Heart left ventricle (tissue), 16 donors: ENCODE results near the gene ZNF576. TPM values are rescaled to one million over a fixed set of nuclear protein-coding genes. Genes with fewer than 3 reads are reported as not detected.
A peak's percentile ranks its signal among the peaks of the same experiment; 100 is the strongest.

Experiments used
- ATAC-seq, 4 donors: fragments of 200-7000 bp; cut with Tn5 transposase; one replicate each; pipeline ENCODE4 v1.9.1; 2020 to 2022; ENCODE audit warnings: moderate library complexity in 4 of 4, mild to moderate bottlenecking in 3 of 4, moderate number of reproducible peaks in 1 of 4
- DNase-seq, 5 donors: peaks; one replicate each; pipeline ENCODE4 v3.0.0-alpha.2; 2020
- H3K27ac ChIP-seq, 12 donors: fragments of 200-600 bp; sonication (generic) in 4 of 12; one replicate each; pipeline versions ENCODE4 v1.5.0 to v1.8.0; 2016 to 2022; ENCODE audit warnings: mild to moderate bottlenecking in 2 of 12
- H3K27me3 ChIP-seq, 9 donors: fragments of 200-600 bp; sonication (generic) in 2 of 9; one replicate each; pipeline versions ENCODE4 v1.5.1 to v1.8.0; 2016 to 2022; ENCODE audit warnings: mild to moderate bottlenecking in 3 of 9
- H3K36me3 ChIP-seq, 9 donors: fragments of 200-600 bp; sonication (generic) in 2 of 9; one replicate each; pipeline versions ENCODE4 v1.5.0 to v1.8.0; 2018 to 2022; ENCODE audit warnings: mild to moderate bottlenecking in 2 of 9
- H3K4me1 ChIP-seq, 12 donors: fragments of 200-600 bp; sonication (generic) in 4 of 12; one replicate each; pipeline versions ENCODE4 v1.5.0 to v1.8.0; 2016 to 2022; ENCODE audit warnings: mild to moderate bottlenecking in 3 of 12
- H3K4me3 ChIP-seq, 12 donors: fragments of 200-600 bp; sonication (generic) in 4 of 12; one replicate each; pipeline versions ENCODE4 v1.5.0 to v1.8.0; 2017 to 2022; ENCODE audit warnings: mild to moderate bottlenecking in 9 of 12, moderate library complexity in 4 of 12
- H3K9me3 ChIP-seq, 12 donors: fragments of 200-600 bp; sonication (generic) in 4 of 12; one replicate each; pipeline versions ENCODE4 v1.5.0 to v1.8.0; 2016 to 2022; ENCODE audit warnings: mild to moderate bottlenecking in 1 of 12
- CTCF ChIP-seq, 12 donors: fragments of 200-600 bp; sonication (generic) in 4 of 12; IDR thresholded peaks; one replicate each; pipeline versions ENCODE4 v1.5.0 to v1.8.0; 2018 to 2022; ENCODE audit warnings: antibody characterized with exemption in 12 of 12, mild to moderate bottlenecking in 5 of 12
- POLR2A ChIP-seq, 2 donors: fragments of 450-650 bp; IDR thresholded peaks; one replicate each; pipeline ENCODE4 v1.6.1; 2017; ENCODE audit warnings: antibody characterized with exemption in 2 of 2, mild to moderate bottlenecking in 2 of 2, moderate library complexity in 2 of 2
- whole genome bisulfite sequencing, 4 donors: extraction: QIAGEN DNeasy Blood & Tissue Kit in 2 of 4; methylation state at CpG; one replicate each; pipeline versions ENCODE4 v1.1.5 to v1.1.7; 2013 to 2018; 5-methylcytosine and 5-hydroxymethylcytosine counted together
- intact Hi-C, 10 donors: fragments of 100-400 bp; cut with DNase I; formaldehyde crosslinking; loops; one replicate each; pipeline versions ENCODE4 v1.11.1 to v1.14.2; 2022
- polyA plus RNA-seq, 2 donors: library from polyadenylated mRNA; stranded (reverse); fragments of 200-250 nt; gene quantifications; one replicate each; pipeline ENCODE4 v1.2.3, GENCODE V29; 2013
- total RNA-seq, 9 donors: library from RNA; depleted of rRNA in 2 of 9; stranded (reverse); fragments of >200 nt in 2 of 9; fragmentation: NEBNext Ultra II Directional in 3 of 9; extraction: Animal tissue kit (Norgen Biotek cat#: 25700) in 3 of 9; gene quantifications; one replicate each; pipeline versions ENCODE4 v1.1.0 to v1.2.4, GENCODE V29; 2016 to 2023
- donor health status: ischemic (EF 13 %, LVEDD 7.1; RV severe dilation, severe dysfunction).
- donor health status: healthy with polysubstance abuse.
- donor health status: DM: no; HTN: yes; CAD: no.
- donor health status: DM: no; HTN: no; CAD: no.
- donor health status: ischemic (EF 25% LVEDD 6.9; RV normal size, moderate dysfunction).
- donor health status: ischemic (EF 25% LVEDD 5.7; RV mildly dilated, moderate dysfunction).
- donor health status: healthy.
- donor health status: DM: yes; HTN: yes; CAD: no.
- donor health status: ischemic (EF 35%, LVEDD 5.7; RV mildly dilated, moderate dysfunction).
- donor health status: nonischemic (EF 11% LVEDD 7.7; RV severe dilation, severe dysfunction).
- donor health status: DM: yes; HTN: yes; CAD: no.
- donor health status: PGD.
- donor health status: ischemic (EF 29% LVEDD 5.4; RV normal size, mild dysfunction).
- donor health status: nonischemic (EF 23%, LVEDD 6.1; RV moderate dilation, normal function).

The ZNF576 gene
- total and polyA plus RNA-seq, 11 donors, result 8.9 to 22.4 (median 11.8) TPM

DNA sequence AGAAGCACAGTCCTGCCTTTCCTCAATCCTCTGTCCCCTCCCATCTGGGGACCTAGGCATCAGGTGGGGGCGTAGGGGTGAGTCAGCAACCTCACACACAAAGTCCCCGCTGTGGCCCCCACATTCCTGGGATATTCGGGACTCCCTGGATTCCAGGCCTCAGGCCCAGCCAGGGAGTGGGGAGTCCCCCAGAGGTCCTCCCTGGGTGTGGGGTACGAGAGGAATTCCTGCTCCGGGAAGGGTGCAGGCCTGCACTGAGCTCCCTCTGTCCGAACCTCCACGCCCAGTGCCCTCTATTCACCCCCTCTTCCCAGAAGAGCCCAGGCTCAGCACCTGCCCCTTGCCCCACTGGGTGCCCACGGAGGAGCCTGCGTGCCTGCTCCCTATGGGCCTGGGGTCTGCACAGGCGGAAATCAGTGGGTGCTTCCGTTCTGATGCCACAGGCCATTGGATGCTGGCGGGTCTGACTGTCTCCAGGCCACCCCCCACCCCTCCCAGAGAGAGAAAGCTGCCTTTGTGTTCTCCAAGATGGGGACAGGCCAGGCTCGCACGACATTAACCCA is 39.8 kb downstream of the ZNF576 start:
- TF ChIP-seq POLR2A (IDR thresholded peaks at IDR 0.05) (no peak), CTCF (IDR thresholded peaks at IDR 0.05) (no peak)
- WGBS, 4 donors, result 75 to 87% (median 83%) methylated on average over 5 to 14 of the region's 14 CpGs
- no peak for DNase-seq
- Histone ChIP-seq H3K27me3 (peaks cover 0 to 30% (median 8%) of the 10 kb centered on the region in 9 donors), H3K4me3 (no peak overlapping the region), H3K27ac (peak overlapping the region in 1 of 12 donors; percentile 22), H3K9me3 (no peaks in the 10 kb centered on the region), H3K36me3 (no peaks in the 10 kb centered on the region), H3K4me1 (peaks cover 0 to 17% (median 6%) of the 10 kb centered on the region in 12 donors)
- ATAC-seq, result no peak
- intact Hi-C loops, result no loop called here

- intact Hi-C loops, result no loop called here
- 73 to 81% (median 76%) methylated on average over 13 of the region's 13 CpGs for WGBS, 4 donors
- TF ChIP-seq POLR2A (IDR thresholded peaks at IDR 0.05) (no peak), CTCF (IDR thresholded peaks at IDR 0.05) (no peak)
- Histone ChIP-seq H3K4me3 (peak overlapping the region in 1 of 12 donors; percentile 44), H3K9me3 (no peaks in the 10 kb centered on the region), H3K4me1 (peaks cover 0 to 17% (median 6%) of the 10 kb centered on the region in 12 donors), H3K36me3 (no peaks in the 10 kb centered on the region), H3K27ac (peak overlapping the region in 1 of 12 donors; percentile 60), H3K27me3 (peaks cover 0 to 30% (median 10%) of the 10 kb centered on the region in 9 donors)
- DNase-seq, result no peak
- ATAC-seq, result no peak
Measured at GRCh38 chr19:43638214-43638994, 42.0 kb downstream of the ZNF576 start.

DNA sequence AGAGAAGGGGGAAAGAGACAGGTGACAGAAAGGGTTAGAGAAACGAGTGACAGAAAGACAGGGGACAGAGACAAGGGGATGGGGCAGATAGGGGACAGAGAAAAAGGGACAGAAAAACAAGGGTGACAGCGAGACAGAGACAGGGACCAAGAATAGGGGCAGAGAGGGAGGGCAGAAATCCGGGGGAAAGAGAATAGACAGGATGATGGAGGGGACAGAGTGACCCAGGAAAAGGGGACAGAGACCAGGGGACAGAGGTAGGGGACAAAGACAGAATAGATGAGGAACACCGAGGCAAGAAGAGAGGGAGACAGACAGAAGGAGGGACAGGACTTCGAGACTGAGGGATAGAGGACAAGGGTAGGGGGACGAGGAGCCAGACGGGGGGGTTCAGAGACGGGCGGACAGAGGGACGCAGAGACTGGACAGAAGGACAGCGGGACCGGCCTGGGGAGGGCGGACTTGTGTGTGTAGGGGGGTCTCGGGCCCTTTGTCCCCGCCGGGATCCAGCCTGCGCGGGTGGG is 42.7 kb downstream of the ZNF576 start:
- no peak for ATAC-seq

More for the DNA sequence above, 42.7 kb downstream of the ZNF576 start:
- no peak for DNase-seq
- H3K27me3 ChIP-seq, result peaks cover 0 to 30% (median 10%) of the 10 kb centered on the region in 9 donors
- H3K4me1 ChIP-seq, result peaks cover 0 to 17% (median 6%) of the 10 kb centered on the region in 12 donors
- peak overlapping the region in 9 of 12 donors; percentile 17 to 60 (median 37) for H3K4me3 ChIP-seq
- no peaks in the 10 kb centered on the region for H3K36me3 ChIP-seq
- intact Hi-C loops, result no loop called here
- no peaks in the 10 kb centered on the region for H3K9me3 ChIP-seq
- peak overlapping the region in 1 of 12 donors; percentile 60 for H3K27ac ChIP-seq
- TF ChIP-seq CTCF (IDR thresholded peaks at IDR 0.05) (no peak), POLR2A (IDR thresholded peaks at IDR 0.05) (no peak)
- WGBS, 4 donors, result 9 to 12% (median 10%) methylated on average over 17 to 18 of the region's 18 CpGs
